H9 (cell line): Measurements from ENCODE around the gene RIOK2. TPM values are rescaled to one million over a fixed set of nuclear protein-coding genes. Genes with fewer than 3 reads are reported as not detected.

Experiments
- DNase-seq: peaks from one replicate; pipeline ENCODE4 v3.0.0-alpha.2; 2017
- H2AFZ ChIP-seq: one replicate; pipeline ENCODE4 v1.6.1; 2013; ENCODE audit warnings: mild to moderate bottlenecking, low read length, control low read depth, moderate library complexity
- H2AK5ac ChIP-seq: 2 replicates; pipeline ENCODE4 v1.6.1; 2013; ENCODE audit warnings: low read length, control low read depth, mixed read lengths; ENCODE audit not compliant: insufficient read length
- H2BK120ac ChIP-seq: one replicate; pipeline ENCODE4 v1.6.1; 2013; ENCODE audit warnings: low read depth, mild to moderate bottlenecking, low read length, control low read depth, inconsistent platforms; ENCODE audit not compliant: poor library complexity, severe bottlenecking
- H2BK12ac ChIP-seq: 2 replicates; pipeline ENCODE4 v1.6.1; 2013; ENCODE audit warnings: low read length, control low read depth, mixed read lengths, low read depth; ENCODE audit not compliant: insufficient read length
- H2BK15ac ChIP-seq: 2 replicates; pipeline ENCODE4 v1.6.1; 2013; ENCODE audit warnings: low read depth, low read length, control low read depth
- H2BK20ac ChIP-seq: one replicate; pipeline ENCODE4 v1.6.1; 2013; ENCODE audit warnings: low read depth, mild to moderate bottlenecking, low read length, control low read depth, inconsistent platforms; ENCODE audit not compliant: poor library complexity, severe bottlenecking
- H2BK5ac ChIP-seq: 2 replicates; pipeline ENCODE4 v1.6.1; 2013; ENCODE audit warnings: low read length, control low read depth, mixed read lengths; ENCODE audit not compliant: insufficient read length
- H3K14ac ChIP-seq: 2 replicates; pipeline ENCODE4 v1.6.1; 2013; ENCODE audit warnings: low read length, control low read depth; ENCODE audit not compliant: insufficient read depth
- H3K18ac ChIP-seq: 2 replicates; pipeline ENCODE4 v1.6.1; 2013; ENCODE audit warnings: low read depth, mild to moderate bottlenecking, mixed read lengths, low read length, control low read depth; ENCODE audit not compliant: insufficient read length
- H3K23ac ChIP-seq: 2 replicates; pipeline ENCODE4 v1.6.1; 2013; ENCODE audit warnings: low read length, control low read depth, mixed read lengths, low read depth; ENCODE audit not compliant: insufficient read length
- H3K23me2 ChIP-seq: 2 replicates; pipeline ENCODE4 v1.6.1; 2013; ENCODE audit warnings: low read depth, mild to moderate bottlenecking, mixed read lengths, low read length, control low read depth; ENCODE audit not compliant: insufficient read length, poor library complexity, severe bottlenecking
- H3K27ac ChIP-seq: 2 replicates; pipeline ENCODE4 v1.5.1; 2013; ENCODE audit warnings: low read length, control low read depth, mixed read lengths, low read depth; ENCODE audit not compliant: insufficient read length
- H3K27me3 ChIP-seq: 2 replicates; pipeline ENCODE4 v1.6.1; 2013; ENCODE audit warnings: low read length, control low read depth, inconsistent platforms; ENCODE audit not compliant: insufficient read depth
- H3K4ac ChIP-seq: 2 replicates; pipeline ENCODE4 v1.6.1; 2013; ENCODE audit warnings: low read depth, mild to moderate bottlenecking, control low read depth, inconsistent platforms, low read length, moderate library complexity
- H3K4me1 ChIP-seq: 2 replicates; pipeline ENCODE4 v1.6.1; 2013; ENCODE audit warnings: low read length, control low read depth, inconsistent platforms; ENCODE audit not compliant: insufficient read depth
- H3K4me2 ChIP-seq: 2 replicates; pipeline ENCODE4 v1.6.1; 2013; ENCODE audit warnings: low read length, control low read depth, mixed read lengths; ENCODE audit not compliant: insufficient read length, insufficient read depth
- H3K56ac ChIP-seq: 2 replicates; pipeline ENCODE4 v1.6.1; 2013; ENCODE audit warnings: low read depth, mild to moderate bottlenecking, mixed read lengths, low read length, control low read depth; ENCODE audit not compliant: insufficient read length
- H3K79me1 ChIP-seq: 2 replicates; pipeline ENCODE4 v1.6.1; 2013; ENCODE audit warnings: low read depth, mild to moderate bottlenecking, moderate library complexity, low read length, control low read depth, inconsistent platforms; ENCODE audit not compliant: insufficient read depth, poor library complexity, severe bottlenecking
- H3K79me2 ChIP-seq: 2 replicates; pipeline ENCODE4 v1.6.1; 2013; ENCODE audit warnings: low read length, control low read depth, inconsistent platforms; ENCODE audit not compliant: insufficient read depth
- H3K9ac ChIP-seq: 2 replicates; pipeline ENCODE4 v1.6.1; 2013; ENCODE audit warnings: low read length, control low read depth, mixed read lengths; ENCODE audit not compliant: insufficient read length; ENCODE audit errors: extremely low read depth
- H3K9me3 ChIP-seq: one replicate; pipeline ENCODE4 v1.6.1; 2013; ENCODE audit warnings: low read depth, low read length, inconsistent platforms; ENCODE audit not compliant: control insufficient read depth
- H3T11ph ChIP-seq: one replicate; pipeline ENCODE4 v1.6.1; 2013; ENCODE audit warnings: mild to moderate bottlenecking, low read length, control low read depth, inconsistent platforms
- H4K20me1 ChIP-seq: one replicate; pipeline ENCODE4 v1.6.1; 2013; ENCODE audit not compliant: control insufficient read depth, insufficient read length, insufficient read depth
- H4K5ac ChIP-seq: 2 replicates; pipeline ENCODE4 v1.6.1; 2013; ENCODE audit warnings: low read depth, mild to moderate bottlenecking, mixed read lengths, low read length, control low read depth; ENCODE audit not compliant: insufficient read length
- H4K8ac ChIP-seq: replicated peaks from 2 replicates; pipeline ENCODE4 v1.6.1; 2013; ENCODE audit warnings: low read length, control low read depth, mixed read lengths, low read depth; ENCODE audit not compliant: insufficient read length
- H4K91ac ChIP-seq: 2 replicates; pipeline ENCODE4 v1.6.1; 2013; ENCODE audit warnings: low read depth, mild to moderate bottlenecking, moderate library complexity, mixed read lengths, low read length, control low read depth; ENCODE audit not compliant: insufficient read length
- H3K27ac Mint-ChIP-seq, 3 experiments: 2 replicates in 2 of 3; 3 replicates in 1 of 3; pipeline ENCODE4 v1.8.0; 2020 to 2021; ENCODE audit warnings: mixed read lengths in 3 of 3, mild to moderate bottlenecking in 1 of 3, moderate library complexity in 1 of 3
- H3K27me3 Mint-ChIP-seq: 2 replicates; pipeline ENCODE4 v1.8.0; 2021; ENCODE audit warnings: low read depth, mild to moderate bottlenecking, moderate library complexity, mixed read lengths
- H3K36me3 Mint-ChIP-seq, 3 experiments: 2 replicates in 2 of 3; 3 replicates in 1 of 3; pipeline ENCODE4 v1.8.0; 2020 to 2021; ENCODE audit warnings: low read depth in 3 of 3, mixed read lengths in 3 of 3; ENCODE audit not compliant: insufficient read depth in 1 of 3
- H3K4me1 Mint-ChIP-seq, 2 experiments: 2 replicates each; pipeline ENCODE4 v1.8.0; 2020; ENCODE audit warnings: mixed read lengths in 2 of 2
- H3K4me3 Mint-ChIP-seq, 2 experiments: 2 replicates in 1 of 2; 3 replicates in 1 of 2; pipeline ENCODE4 v1.8.0; 2020 to 2021; ENCODE audit warnings: mild to moderate bottlenecking in 2 of 2, mixed read lengths in 2 of 2, moderate library complexity in 1 of 2
- H3K9me3 Mint-ChIP-seq, 2 experiments: 2 replicates in 1 of 2; 3 replicates in 1 of 2; pipeline ENCODE4 v1.8.0; 2020; ENCODE audit warnings: mild to moderate bottlenecking in 2 of 2, mixed read lengths in 2 of 2, moderate library complexity in 1 of 2
- WGBS: extraction: QIAGEN DNeasy Blood & Tissue Kit; methylation state at CpG from one replicate; pipeline ENCODE4 v1.1.7; 2013; ENCODE audit warnings: missing lambda C conversion rate, low lambda C conversion rate, mixed read lengths; ENCODE audit not compliant: insufficient read length; ENCODE audit errors: extremely low coverage; 5-methylcytosine and 5-hydroxymethylcytosine counted together
- total RNA-seq: library from RNA; stranded (reverse); gene quantifications from 2 replicates; pipeline ENCODE4 v1.2.1, GENCODE V29; 2021
- TF ChIP-seq, protein P1 (sequence below): fragments of 200-600 bp; sonication (generic); conservative IDR thresholded peaks from 3 replicates; pipeline ENCODE4 v1.8.0; 2021; ENCODE audit warnings: antibody characterized with exemption, mild to moderate bottlenecking

The RIOK2 gene
- total RNA-seq, 1 experiment from 2014 or later, result 39.5 TPM

DNA sequence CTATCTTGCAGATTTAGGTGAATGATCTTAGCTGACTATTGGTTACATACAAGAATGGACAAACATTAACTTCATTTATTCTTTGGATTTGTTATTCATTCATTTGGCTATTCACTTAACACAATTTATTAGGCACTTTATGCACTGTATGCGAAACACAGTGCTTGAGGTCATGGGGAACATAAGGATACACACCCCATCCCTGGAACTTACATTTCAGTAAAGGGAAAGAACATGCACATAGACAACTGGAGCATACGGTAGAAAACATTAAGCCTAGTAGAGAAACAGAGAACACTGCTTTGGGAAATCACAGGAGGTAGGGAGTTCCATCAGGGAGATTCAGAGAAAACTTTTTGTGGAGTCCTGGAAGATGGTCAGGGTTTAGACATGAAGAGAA lies 62.9 kb downstream of the RIOK2 start:
- TF ChIP-seq, protein P1, sequence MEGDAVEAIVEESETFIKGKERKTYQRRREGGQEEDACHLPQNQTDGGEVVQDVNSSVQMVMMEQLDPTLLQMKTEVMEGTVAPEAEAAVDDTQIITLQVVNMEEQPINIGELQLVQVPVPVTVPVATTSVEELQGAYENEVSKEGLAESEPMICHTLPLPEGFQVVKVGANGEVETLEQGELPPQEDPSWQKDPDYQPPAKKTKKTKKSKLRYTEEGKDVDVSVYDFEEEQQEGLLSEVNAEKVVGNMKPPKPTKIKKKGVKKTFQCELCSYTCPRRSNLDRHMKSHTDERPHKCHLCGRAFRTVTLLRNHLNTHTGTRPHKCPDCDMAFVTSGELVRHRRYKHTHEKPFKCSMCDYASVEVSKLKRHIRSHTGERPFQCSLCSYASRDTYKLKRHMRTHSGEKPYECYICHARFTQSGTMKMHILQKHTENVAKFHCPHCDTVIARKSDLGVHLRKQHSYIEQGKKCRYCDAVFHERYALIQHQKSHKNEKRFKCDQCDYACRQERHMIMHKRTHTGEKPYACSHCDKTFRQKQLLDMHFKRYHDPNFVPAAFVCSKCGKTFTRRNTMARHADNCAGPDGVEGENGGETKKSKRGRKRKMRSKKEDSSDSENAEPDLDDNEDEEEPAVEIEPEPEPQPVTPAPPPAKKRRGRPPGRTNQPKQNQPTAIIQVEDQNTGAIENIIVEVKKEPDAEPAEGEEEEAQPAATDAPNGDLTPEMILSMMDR, result no peak
- Mint-ChIP-seq H3K4me1 (peaks cover 8 to 10% of the 10 kb centered on the region in 2 experiments), H3K4me3 (no peak overlapping the region), H3K27ac (no peak overlapping the region), H3K9me3 (no peaks in the 10 kb centered on the region), H3K27me3 (no peaks in the 10 kb centered on the region), H3K36me3 (no peaks in the 10 kb centered on the region)
- Histone ChIP-seq H3K4me1 (no peaks in the 10 kb centered on the region), H2AFZ (no peak overlapping the region), H4K91ac (no peak overlapping the region), H3K9me3 (no peaks in the 10 kb centered on the region), H3K4ac (no peak overlapping the region), H3K27ac (no peak overlapping the region), H2BK120ac (no peak overlapping the region), H2BK5ac (no peak overlapping the region), H3K23ac (no peak overlapping the region), H2BK12ac (no peak overlapping the region), H4K5ac (no peak overlapping the region), H4K8ac (no peak overlapping the region), H4K20me1 (no peaks in the 10 kb centered on the region), H3K23me2 (no peaks in the 10 kb centered on the region), H3K14ac (no peak overlapping the region), H3K18ac (no peak overlapping the region), H3K4me2 (no peak overlapping the region), H2AK5ac (no peak overlapping the region), H3K79me2 (no peaks in the 10 kb centered on the region), H2BK15ac (no peak overlapping the region), H3K56ac (no peak overlapping the region), H3K9ac (no peak overlapping the region), H2BK20ac (no peak overlapping the region), H3T11ph (no peak overlapping the region), H3K79me1 (no peaks in the 10 kb centered on the region), H3K27me3 (no peaks in the 10 kb centered on the region)
- DNase-seq, result no peak
- no CpG with 5 or more reads among the region's 2 CpGs for WGBS
